ENCODE data around the gene PRKN.

DNA sequence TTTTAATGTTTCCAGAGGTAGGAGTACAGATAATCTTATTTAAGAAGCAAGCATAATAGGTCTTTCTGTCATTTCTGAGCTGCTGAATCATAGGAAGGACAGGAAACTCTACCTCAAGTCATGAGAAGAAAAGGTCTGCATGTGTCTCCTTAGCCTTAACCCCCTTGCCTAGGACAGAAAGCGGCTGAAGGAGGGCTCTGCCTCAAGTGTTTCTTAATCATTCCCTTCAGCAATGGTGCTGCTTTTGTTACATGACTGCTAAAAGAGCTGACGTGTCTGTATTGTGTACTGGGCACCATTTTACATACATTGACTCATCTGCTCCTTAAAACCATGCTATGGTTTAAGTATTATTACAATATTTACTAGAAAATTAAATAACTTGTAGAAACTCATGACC, 889.7 kb downstream of the PRKN start:
- no peak for TF ChIP-seq POLR2A (IDR thresholded peaks at IDR 0.05)
- TF ChIP-seq, protein P1, sequence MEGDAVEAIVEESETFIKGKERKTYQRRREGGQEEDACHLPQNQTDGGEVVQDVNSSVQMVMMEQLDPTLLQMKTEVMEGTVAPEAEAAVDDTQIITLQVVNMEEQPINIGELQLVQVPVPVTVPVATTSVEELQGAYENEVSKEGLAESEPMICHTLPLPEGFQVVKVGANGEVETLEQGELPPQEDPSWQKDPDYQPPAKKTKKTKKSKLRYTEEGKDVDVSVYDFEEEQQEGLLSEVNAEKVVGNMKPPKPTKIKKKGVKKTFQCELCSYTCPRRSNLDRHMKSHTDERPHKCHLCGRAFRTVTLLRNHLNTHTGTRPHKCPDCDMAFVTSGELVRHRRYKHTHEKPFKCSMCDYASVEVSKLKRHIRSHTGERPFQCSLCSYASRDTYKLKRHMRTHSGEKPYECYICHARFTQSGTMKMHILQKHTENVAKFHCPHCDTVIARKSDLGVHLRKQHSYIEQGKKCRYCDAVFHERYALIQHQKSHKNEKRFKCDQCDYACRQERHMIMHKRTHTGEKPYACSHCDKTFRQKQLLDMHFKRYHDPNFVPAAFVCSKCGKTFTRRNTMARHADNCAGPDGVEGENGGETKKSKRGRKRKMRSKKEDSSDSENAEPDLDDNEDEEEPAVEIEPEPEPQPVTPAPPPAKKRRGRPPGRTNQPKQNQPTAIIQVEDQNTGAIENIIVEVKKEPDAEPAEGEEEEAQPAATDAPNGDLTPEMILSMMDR (IDR thresholded peaks at IDR 0.05) = no peak
- TF ChIP-seq POLR2AphosphoS5 (IDR thresholded peaks at IDR 0.05) = no peak
